Measurements from ENCODE around the gene MLPH.

Gene MLPH

GRCh38 chr2:237561221-237561620, 74.2 kb downstream of the MLPH start:
- no peaks in the 10 kb centered on the region for H3K36me3 ChIP-seq (ENCODE audit: low read length)
- H4K20me1 ChIP-seq (ENCODE audit: low read depth, low read length), result no peaks in the 10 kb centered on the region
- no peak overlapping the region for H3K27ac ChIP-seq (ENCODE audit: low read depth, low read length)
- no peaks in the 10 kb centered on the region for H3K9me2 ChIP-seq (replicated peaks; ENCODE audit: insufficient read depth, low read length)
- no peak for TF ChIP-seq CTCF (IDR thresholded peaks at IDR 0.05; ENCODE audit: insufficient read depth, low read length, poor library complexity, severe bottlenecking)
- no peak for TF ChIP-seq EZH2phosphoT487 (conservative IDR thresholded peaks at IDR 0.05; ENCODE audit: low read length)
- no peak overlapping the region for H3K4me3 ChIP-seq (ENCODE audit: insufficient read depth, low read length, poor library complexity, severe bottlenecking)
- H3K79me2 ChIP-seq (ENCODE audit: insufficient read depth, low read length), result no peaks in the 10 kb centered on the region
- no peak overlapping the region for H3K4me2 ChIP-seq (ENCODE audit: low read depth, low read length, poor library complexity, severe bottlenecking)
- H2AFZ ChIP-seq (ENCODE audit: low read depth, low read length, severe bottlenecking), result no peak overlapping the region
- H3K9me3 ChIP-seq (ENCODE audit: insufficient read depth, low read length), result 0 out of 2 replicates have a peak, but pooled peaks cover 7% of the 10 kb centered on the region
- no peaks in the 10 kb centered on the region for H3F3A ChIP-seq (ENCODE audit: insufficient read depth)
- H3K27me3 ChIP-seq (ENCODE audit: low read length), result no peaks in the 10 kb centered on the region
- no peak overlapping the region for H3K9ac ChIP-seq (ENCODE audit: low read length)

GRCh38 chr2:237563816-237564215, 76.8 kb downstream of the MLPH start:
- Histone ChIP-seq H3K36me3 (ENCODE audit: low read length) (no peaks in the 10 kb centered on the region), H3K27ac (ENCODE audit: low read depth, low read length) (no peak overlapping the region), H4K20me1 (ENCODE audit: low read depth, low read length) (no peaks in the 10 kb centered on the region), H2AFZ (ENCODE audit: low read depth, low read length, severe bottlenecking) (no peak overlapping the region), H3K9me2 (replicated peaks; ENCODE audit: insufficient read depth, low read length) (no peaks in the 10 kb centered on the region), H3K27me3 (ENCODE audit: low read length) (no peaks in the 10 kb centered on the region), H3K4me2 (ENCODE audit: low read depth, low read length, poor library complexity, severe bottlenecking) (no peak overlapping the region), H3K9ac (ENCODE audit: low read length) (no peak overlapping the region), H3K9me3 (ENCODE audit: insufficient read depth, low read length) (0 out of 2 replicates have a peak, but pooled peaks cover 7% of the 10 kb centered on the region), H3K4me3 (ENCODE audit: insufficient read depth, low read length, poor library complexity, severe bottlenecking) (no peak overlapping the region), H3K79me2 (ENCODE audit: insufficient read depth, low read length) (no peaks in the 10 kb centered on the region), H3F3A (ENCODE audit: insufficient read depth) (no peaks in the 10 kb centered on the region)
- TF ChIP-seq CTCF (IDR thresholded peaks at IDR 0.05; ENCODE audit: insufficient read depth, low read length, poor library complexity, severe bottlenecking), result no peak
- TF ChIP-seq EZH2phosphoT487 (conservative IDR thresholded peaks at IDR 0.05; ENCODE audit: low read length), result no peak

- Histone ChIP-seq H3K4me3 (ENCODE audit: insufficient read depth, low read length, poor library complexity, severe bottlenecking) (no peak overlapping the region), H3K4me2 (ENCODE audit: low read depth, low read length, poor library complexity, severe bottlenecking) (no peak overlapping the region), H3K79me2 (ENCODE audit: insufficient read depth, low read length) (no peaks in the 10 kb centered on the region), H3K9me3 (ENCODE audit: insufficient read depth, low read length) (0 out of 2 replicates have a peak, but pooled peaks cover 7% of the 10 kb centered on the region), H4K20me1 (ENCODE audit: low read depth, low read length) (no peaks in the 10 kb centered on the region), H3K27ac (ENCODE audit: low read depth, low read length) (no peak overlapping the region), H3K9ac (ENCODE audit: low read length) (no peak overlapping the region), H2AFZ (ENCODE audit: low read depth, low read length, severe bottlenecking) (no peak overlapping the region), H3K27me3 (ENCODE audit: low read length) (no peaks in the 10 kb centered on the region), H3K36me3 (ENCODE audit: low read length) (no peaks in the 10 kb centered on the region), H3F3A (ENCODE audit: insufficient read depth) (no peaks in the 10 kb centered on the region), H3K9me2 (replicated peaks; ENCODE audit: insufficient read depth, low read length) (no peaks in the 10 kb centered on the region)
- TF ChIP-seq EZH2phosphoT487 (conservative IDR thresholded peaks at IDR 0.05; ENCODE audit: low read length) (no peak), CTCF (IDR thresholded peaks at IDR 0.05; ENCODE audit: insufficient read depth, low read length, poor library complexity, severe bottlenecking) (no peak)
These were observed 77.6 kb downstream of the MLPH start for GRCh38 chr2:237564526-237565131.
